Spleen (tissue), 11 donors: ENCODE measurements around the gene SMIM1. TPM values are rescaled to one million over a fixed set of nuclear protein-coding genes. Genes with fewer than 3 reads are reported as not detected.

ENCODE experiments used
- DNase-seq: peaks from one replicate; pipeline ENCODE4 v3.0.0-alpha.2; 2020
- H3K27ac ChIP-seq, 8 donors: fragments of 200-600 bp; sonication (generic) in 7 of 8; 1 replicate in 4 of 8; 2 replicates in 4 of 8; pipeline versions ENCODE4 v1.5.0 to v1.8.0; 2016 to 2021; ENCODE audit warnings: inconsistent platforms in 4 of 8, mild to moderate bottlenecking in 4 of 8, moderate library complexity in 1 of 8
- H3K27me3 ChIP-seq, 7 donors: fragments of 200-600 bp; sonication (generic) in 6 of 7; replicated peaks in 1 of 7; 1 replicate in 4 of 7; 2 replicates in 3 of 7; pipeline versions ENCODE4 v1.5.0 to v1.8.0; 2016 to 2021; ENCODE audit warnings: inconsistent platforms in 3 of 7, mild to moderate bottlenecking in 1 of 7
- H3K36me3 ChIP-seq, 6 donors: fragments of 200-600 bp; sonication (generic) in 5 of 6; 1 replicate in 4 of 6; 2 replicates in 2 of 6; pipeline versions ENCODE4 v1.5.0 to v1.8.0; 2016 to 2021; ENCODE audit warnings: inconsistent platforms in 2 of 6
- H3K4me1 ChIP-seq, 6 donors: fragments of 200-600 bp; sonication (generic) in 5 of 6; 1 replicate in 3 of 6; 2 replicates in 3 of 6; pipeline versions ENCODE4 v1.5.0 to v1.8.0; 2016 to 2021; ENCODE audit warnings: inconsistent platforms in 3 of 6
- H3K4me3 ChIP-seq, 8 donors: fragments of 200-600 bp; sonication (generic) in 7 of 8; 1 replicate in 4 of 8; 2 replicates in 4 of 8; pipeline versions ENCODE4 v1.5.0 to v1.8.0; 2016 to 2021; ENCODE audit warnings: inconsistent platforms in 4 of 8, mild to moderate bottlenecking in 4 of 8, moderate library complexity in 2 of 8
- H3K9me3 ChIP-seq, 8 donors: fragments of 200-600 bp; sonication (generic) in 7 of 8; 1 replicate in 4 of 8; 2 replicates in 4 of 8; pipeline versions ENCODE4 v1.5.0 to v1.8.0; 2016 to 2021; ENCODE audit warnings: inconsistent platforms in 4 of 8
- POLR2A ChIP-seq, 3 donors: fragments of 450-650 bp; IDR thresholded peaks; one replicate each; pipeline ENCODE4 v1.5.1; 2017; ENCODE audit warnings: antibody characterized with exemption in 3 of 3, mild to moderate bottlenecking in 1 of 3
- POLR2AphosphoS5 ChIP-seq, 3 donors: sonication (generic); formaldehyde crosslinking; IDR thresholded peaks; one replicate each; pipeline ENCODE4 v1.5.1; 2017; ENCODE audit warnings: antibody characterized with exemption in 3 of 3
- WGBS, 5 donors: extraction: QIAGEN DNeasy Blood & Tissue Kit in 3 of 5; methylation state at CpG; one replicate each; pipeline versions ENCODE4 v1.1.5 to v1.1.7; 2013 to 2018; 5-methylcytosine and 5-hydroxymethylcytosine counted together
- intact Hi-C: fragments of 100-400 bp; cut with DNase I; formaldehyde crosslinking; loops from one replicate; pipeline ENCODE4 v1.15.0; 2023; ENCODE audit warnings: low total_unique reads
- polyA plus RNA-seq, 3 donors: library from polyadenylated mRNA; stranded (reverse); fragments of 200-250 nt; gene quantifications; one replicate each; pipeline ENCODE4 v1.2.1, GENCODE V29; 2013
- total RNA-seq, 7 donors: library from RNA; depleted of rRNA in 3 of 7; stranded (reverse); fragments of >200 nt in 3 of 7; fragmentation: NEBNext Ultra II Directional in 4 of 7; extraction: Animal tissue kit (Norgen Biotek cat#: 25700) in 4 of 7; gene quantifications; one replicate each; pipeline versions ENCODE4 v1.1.0 to v1.2.1, GENCODE V29; 2016 to 2021
- TF ChIP-seq, protein P1 (sequence below), 11 experiments: fragments of 200-600 bp in 7 of 11; fragments of 450-650 bp in 4 of 11; sonication (generic) in 4 of 11; IDR thresholded peaks in 8 of 11; conservative IDR thresholded peaks in 3 of 11; 1 replicate in 7 of 11; 2 replicates in 4 of 11; pipeline versions ENCODE4 v1.4.0 to v1.8.0; 2016 to 2021; ENCODE audit warnings: antibody characterized with exemption in 11 of 11, inconsistent platforms in 4 of 11, mild to moderate bottlenecking in 1 of 11
- donor health status: healthy with polysubstance abuse.
- donor health status: DM: no; HTN: no; CAD: no; lungs with moderate emphysema.
- donor health status: DM: no; HTN: no; CAD: no.
- donor health status: Bipolar disorder and iron deficiency.
- donor health status: healthy.
- donor health status: DM: no; HTN: no; CAD: no.
- donor health status: DM: yes; HTN: yes; CAD: no.

Gene SMIM1
- total and polyA plus RNA-seq, 10 donors = 2.0 to 12.7 (median 4.6) TPM; not detected in 1

DNA sequence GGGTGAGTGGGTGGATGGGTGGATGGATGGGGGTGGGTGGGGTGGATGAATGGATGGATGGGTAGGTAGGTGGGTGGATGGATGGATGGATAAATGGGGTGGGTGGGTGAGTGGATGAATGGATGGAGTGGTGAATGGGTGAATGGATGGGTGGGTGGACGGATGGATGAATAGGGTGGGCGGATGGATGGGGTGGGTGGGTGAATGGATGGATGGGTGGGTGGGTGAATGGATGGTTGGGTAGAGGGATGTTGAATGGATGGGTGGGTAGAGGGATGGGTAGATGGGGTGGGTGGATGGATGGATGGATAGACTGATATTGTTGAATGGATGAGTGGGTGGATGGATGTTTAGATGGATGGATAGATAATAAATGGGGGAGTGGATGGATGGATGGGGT, 47.2 kb upstream of the SMIM1 start:
- no peaks in the 10 kb centered on the region for H3K36me3 ChIP-seq
- H3K27ac ChIP-seq = no peak overlapping the region
- peaks cover 0 to 9% (median 2%) of the 10 kb centered on the region in 6 donors for H3K4me1 ChIP-seq
- TF ChIP-seq, protein P1, sequence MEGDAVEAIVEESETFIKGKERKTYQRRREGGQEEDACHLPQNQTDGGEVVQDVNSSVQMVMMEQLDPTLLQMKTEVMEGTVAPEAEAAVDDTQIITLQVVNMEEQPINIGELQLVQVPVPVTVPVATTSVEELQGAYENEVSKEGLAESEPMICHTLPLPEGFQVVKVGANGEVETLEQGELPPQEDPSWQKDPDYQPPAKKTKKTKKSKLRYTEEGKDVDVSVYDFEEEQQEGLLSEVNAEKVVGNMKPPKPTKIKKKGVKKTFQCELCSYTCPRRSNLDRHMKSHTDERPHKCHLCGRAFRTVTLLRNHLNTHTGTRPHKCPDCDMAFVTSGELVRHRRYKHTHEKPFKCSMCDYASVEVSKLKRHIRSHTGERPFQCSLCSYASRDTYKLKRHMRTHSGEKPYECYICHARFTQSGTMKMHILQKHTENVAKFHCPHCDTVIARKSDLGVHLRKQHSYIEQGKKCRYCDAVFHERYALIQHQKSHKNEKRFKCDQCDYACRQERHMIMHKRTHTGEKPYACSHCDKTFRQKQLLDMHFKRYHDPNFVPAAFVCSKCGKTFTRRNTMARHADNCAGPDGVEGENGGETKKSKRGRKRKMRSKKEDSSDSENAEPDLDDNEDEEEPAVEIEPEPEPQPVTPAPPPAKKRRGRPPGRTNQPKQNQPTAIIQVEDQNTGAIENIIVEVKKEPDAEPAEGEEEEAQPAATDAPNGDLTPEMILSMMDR (IDR thresholded peaks at IDR 0.05 in 8 of 11, conservative IDR thresholded peaks at IDR 0.05 in 3 of 11) = no peak
- TF ChIP-seq POLR2AphosphoS5 (IDR thresholded peaks at IDR 0.05) (no peak), POLR2A (IDR thresholded peaks at IDR 0.05) (no peak)
- H3K27me3 ChIP-seq = peaks cover 0 to 31% (median 5%) of the 10 kb centered on the region in 7 donors
- intact Hi-C loops = no loop called here
- H3K4me3 ChIP-seq = no peak overlapping the region
- no peak for DNase-seq
- 89 to 100% (median 95%) methylated on average over 2 of the region's 2 CpGs for WGBS, 5 donors
- H3K9me3 ChIP-seq = no peaks in the 10 kb centered on the region

DNA sequence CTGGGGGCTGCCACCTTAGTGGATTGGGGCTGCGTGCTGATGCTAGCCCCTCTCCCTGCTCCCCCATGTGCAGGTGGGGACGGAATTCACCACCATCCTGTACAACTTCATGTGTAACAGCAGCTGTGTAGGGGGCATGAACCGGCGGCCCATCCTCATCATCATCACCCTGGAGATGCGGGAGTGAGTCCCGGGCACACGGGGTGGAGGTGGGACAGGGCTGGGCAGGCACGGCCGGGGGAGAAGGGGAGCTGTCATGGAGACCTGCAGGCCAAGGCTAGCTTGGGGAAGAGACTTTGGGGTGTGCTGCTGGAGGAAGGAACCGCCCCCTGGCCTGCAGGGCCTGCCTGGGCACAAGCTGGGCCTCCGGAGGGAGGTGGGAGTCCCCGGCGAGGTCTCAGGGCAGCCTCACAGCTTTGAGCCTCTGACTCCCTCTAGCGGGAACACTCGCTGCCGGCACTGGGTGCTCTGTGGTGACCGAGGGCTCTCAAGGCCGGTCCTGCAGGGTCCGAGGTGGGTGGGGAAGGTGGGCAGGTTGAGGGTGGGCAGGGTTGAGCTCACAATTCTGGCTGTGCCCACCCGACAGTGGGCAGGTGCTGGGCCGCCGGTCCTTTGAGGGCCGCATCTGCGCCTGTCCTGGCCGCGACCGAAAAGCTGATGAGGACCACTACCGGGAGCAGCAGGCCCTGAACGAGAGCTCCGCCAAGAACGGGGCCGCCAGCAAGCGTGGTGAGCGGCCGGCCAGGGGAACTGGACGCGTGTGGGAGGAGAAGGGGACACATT, 45.3 kb upstream of the SMIM1 start:
- H3K36me3 ChIP-seq = no peaks in the 10 kb centered on the region
- H3K4me1 ChIP-seq = peaks cover 0 to 5% (median 0%) of the 10 kb centered on the region in 6 donors
- peaks cover 0 to 49% (median 7%) of the 10 kb centered on the region in 7 donors for H3K27me3 ChIP-seq
- DNase-seq = no peak
- intact Hi-C loops = no loop called here
- 51 to 67% (median 55%) methylated on average over 27 to 37 of the region's 37 CpGs for WGBS, 5 donors
- no peak for TF ChIP-seq POLR2AphosphoS5 (IDR thresholded peaks at IDR 0.05)
- no peak for TF ChIP-seq POLR2A (IDR thresholded peaks at IDR 0.05)
- TF ChIP-seq, protein P1 (IDR thresholded peaks at IDR 0.05 in 8 of 11, conservative IDR thresholded peaks at IDR 0.05 in 3 of 11) = peak in 2 of 11 experiments; percentile 16 to 34
- H3K4me3 ChIP-seq = no peak overlapping the region
- H3K27ac ChIP-seq = no peak overlapping the region
- no peaks in the 10 kb centered on the region for H3K9me3 ChIP-seq

DNA sequence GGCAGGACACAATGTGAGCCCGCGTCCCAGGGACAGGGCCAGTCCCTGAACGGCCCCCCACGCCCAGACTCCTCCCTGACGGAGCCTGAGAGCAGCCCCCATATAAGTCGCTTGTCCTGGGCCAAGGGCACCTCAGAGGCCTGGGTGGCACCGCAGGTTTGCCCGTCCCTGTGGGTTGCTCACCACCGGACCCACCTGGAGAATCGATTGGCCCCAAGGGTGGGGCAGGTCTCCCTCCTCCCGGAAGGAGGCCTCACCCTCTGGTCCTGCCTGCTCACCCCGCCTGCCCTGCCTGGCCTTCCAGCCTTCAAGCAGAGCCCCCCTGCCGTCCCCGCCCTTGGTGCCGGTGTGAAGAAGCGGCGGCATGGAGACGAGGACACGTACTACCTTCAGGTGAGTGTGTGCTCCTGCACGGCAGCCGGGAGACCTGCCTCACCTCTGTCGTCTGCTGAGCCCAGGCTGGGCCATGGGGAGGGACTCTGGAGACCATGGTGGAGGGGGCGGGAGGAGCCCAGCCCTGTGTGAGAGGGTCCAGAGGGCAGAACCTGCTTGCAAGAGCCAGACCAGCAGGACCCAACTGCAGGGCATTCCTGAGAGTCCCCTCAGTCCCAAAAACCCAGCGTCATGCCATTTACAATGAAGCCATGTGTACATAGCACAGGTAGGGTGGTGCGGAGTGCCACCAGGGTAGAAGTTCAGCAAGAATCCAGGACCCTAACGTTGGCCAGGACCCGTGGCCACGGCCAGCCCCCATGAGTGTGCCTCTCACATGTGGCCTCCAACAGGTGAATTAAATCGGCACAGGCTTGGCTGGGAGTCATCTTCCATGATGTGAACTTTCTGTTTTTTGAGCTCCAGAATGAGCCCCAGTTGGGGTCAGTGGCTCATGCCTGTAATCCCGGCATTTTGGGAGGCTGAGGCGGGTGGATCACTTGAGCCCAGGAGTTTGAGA, 44.4 kb upstream of the SMIM1 start:
- no peak for DNase-seq
- Histone ChIP-seq H3K4me3 (no peak overlapping the region), H3K4me1 (peaks cover 0 to 5% (median 0%) of the 10 kb centered on the region in 6 donors), H3K27ac (no peak overlapping the region), H3K9me3 (no peaks in the 10 kb centered on the region), H3K36me3 (no peaks in the 10 kb centered on the region), H3K27me3 (peaks cover 0 to 58% (median 7%) of the 10 kb centered on the region in 7 donors)
- no peak for TF ChIP-seq POLR2A (IDR thresholded peaks at IDR 0.05)
- TF ChIP-seq POLR2AphosphoS5 (IDR thresholded peaks at IDR 0.05) = no peak
- TF ChIP-seq, protein P1 (IDR thresholded peaks at IDR 0.05 in 8 of 11, conservative IDR thresholded peaks at IDR 0.05 in 3 of 11) = no peak
- 84 to 91% (median 86%) methylated on average over 19 to 31 of the region's 31 CpGs for WGBS, 5 donors
- intact Hi-C loops = no loop called here
